Panc1 (cell line): ENCODE measurements around the gene ALG2. TPM values are rescaled to one million over a fixed set of nuclear protein-coding genes. Genes with fewer than 3 reads are reported as not detected.

ENCODE experiments used
- ATAC-seq: fragments of 200-7000 bp; cut with Tn5 transposase; 2 replicates; pipeline ENCODE4 v1.9.1; 2020; ENCODE audit warnings: mild to moderate bottlenecking, moderate library complexity
- BruUV-seq: library from RNA; stranded (reverse); fragments of 400-500 nt; replicated peaks from 2 replicates; lab custom pipeline; 2021; lab: Mats Ljungman, UMichigan
- CTCF ChIA-PET: fragments of 300-600 bp; sonication (Branson Sonifier 250); formaldehyde crosslinking; loops from one replicate; lab custom pipeline; 2022; ENCODE audit warnings: antibody characterized with exemption; lab: Charles Lee
- POLR2A ChIA-PET: fragments of 300-600 bp; sonication (Branson Sonifier 250); formaldehyde crosslinking; loops from one replicate; lab custom pipeline; 2022; ENCODE audit warnings: antibody characterized with exemption; lab: Charles Lee
- DNase-seq: peaks from one replicate; pipeline ENCODE4 v3.0.0-alpha.2; 2010; ENCODE audit warnings: low read depth, low spot score
- H3K27ac ChIP-seq: 2 replicates; pipeline ENCODE4 v1.5.1; 2011; ENCODE audit warnings: mild to moderate bottlenecking, low read length, inconsistent platforms
- H3K27me3 ChIP-seq: fragments of 200-500 bp; sonication (Bioruptor generic); 2 replicates; pipeline ENCODE4 v1.6.0; 2014; ENCODE audit warnings: low read length, inconsistent platforms; ENCODE audit not compliant: control insufficient read depth, insufficient read depth
- H3K36me3 ChIP-seq: fragments of 200-500 bp; sonication (Bioruptor generic); 2 replicates; pipeline ENCODE4 v1.5.1; 2014; ENCODE audit warnings: inconsistent platforms, mild to moderate bottlenecking, low read length, moderate library complexity; ENCODE audit not compliant: control insufficient read depth, insufficient read depth
- H3K4me1 ChIP-seq: 2 replicates; pipeline ENCODE4 v1.5.1; 2011; ENCODE audit warnings: inconsistent platforms, mild to moderate bottlenecking, low read length, moderate library complexity; ENCODE audit not compliant: control insufficient read depth, insufficient read depth
- H3K4me3 ChIP-seq, 2 experiments: 2 replicates each; pipeline ENCODE4 v1.5.1; 2011 to 2012; ENCODE audit warnings: low read depth in 2 of 2, low read length in 2 of 2, mild to moderate bottlenecking in 2 of 2, inconsistent platforms in 1 of 2, moderate library complexity in 1 of 2
- H3K9me3 ChIP-seq: fragments of 200-500 bp; sonication (Bioruptor generic); 2 replicates; pipeline ENCODE4 v1.5.1; 2014; ENCODE audit warnings: low read depth, mild to moderate bottlenecking, inconsistent platforms, low read length, moderate library complexity; ENCODE audit not compliant: control insufficient read depth, insufficient read depth
- CTCF ChIP-seq: fragments of 450-650 bp; IDR thresholded peaks from 2 replicates; pipeline ENCODE4 v1.5.1; 2017; ENCODE audit warnings: mild to moderate bottlenecking
- POLR2AphosphoS5 ChIP-seq: IDR thresholded peaks from 2 replicates; pipeline ENCODE4 v1.6.1; 2012; ENCODE audit warnings: mild to moderate bottlenecking, low read depth, low read length, moderate library complexity
- REST ChIP-seq, 2 experiments: IDR thresholded peaks; 2 replicates each; pipeline ENCODE4 v1.6.1; 2011 to 2012; ENCODE audit warnings: low read depth in 2 of 2, control low read depth in 1 of 2, low read length in 1 of 2, mild to moderate bottlenecking in 1 of 2, moderate library complexity in 1 of 2; ENCODE audit not compliant: insufficient read depth in 1 of 2
- SIN3A ChIP-seq: IDR thresholded peaks from 2 replicates; pipeline ENCODE4 v1.6.1; 2012; ENCODE audit warnings: low read depth, mild to moderate bottlenecking, low read length, moderate library complexity, borderline replicate concordance; ENCODE audit not compliant: insufficient read depth
- TCF7L2 ChIP-seq: IDR thresholded peaks from 2 replicates; pipeline ENCODE4 v1.6.1; 2011; ENCODE audit warnings: mild to moderate bottlenecking, low read depth, low read length, inconsistent platforms
- in situ Hi-C: cut with HindIII; loops from 2 replicates; pipeline ENCODE4 v1.10.0; 2016; ENCODE audit warnings: low sequenced_read_pairs, low pct_unique_long_range_greater_than_20kb
- intact Hi-C: fragments of 100-400 bp; cut with micrococcal nuclease; formaldehyde crosslinking; loops from one replicate; pipeline ENCODE4 v1.10.0; 2022; ENCODE audit not compliant: unreplicated experiment
- total RNA-seq: library from RNA; stranded (reverse); gene quantifications from one replicate; pipeline ENCODE4 v1.2.1, GENCODE V29; 2021; ENCODE audit not compliant: unreplicated experiment

The ALG2 gene
- total RNA-seq, 1 experiment from 2014 or later, result 20.8 TPM

DNA sequence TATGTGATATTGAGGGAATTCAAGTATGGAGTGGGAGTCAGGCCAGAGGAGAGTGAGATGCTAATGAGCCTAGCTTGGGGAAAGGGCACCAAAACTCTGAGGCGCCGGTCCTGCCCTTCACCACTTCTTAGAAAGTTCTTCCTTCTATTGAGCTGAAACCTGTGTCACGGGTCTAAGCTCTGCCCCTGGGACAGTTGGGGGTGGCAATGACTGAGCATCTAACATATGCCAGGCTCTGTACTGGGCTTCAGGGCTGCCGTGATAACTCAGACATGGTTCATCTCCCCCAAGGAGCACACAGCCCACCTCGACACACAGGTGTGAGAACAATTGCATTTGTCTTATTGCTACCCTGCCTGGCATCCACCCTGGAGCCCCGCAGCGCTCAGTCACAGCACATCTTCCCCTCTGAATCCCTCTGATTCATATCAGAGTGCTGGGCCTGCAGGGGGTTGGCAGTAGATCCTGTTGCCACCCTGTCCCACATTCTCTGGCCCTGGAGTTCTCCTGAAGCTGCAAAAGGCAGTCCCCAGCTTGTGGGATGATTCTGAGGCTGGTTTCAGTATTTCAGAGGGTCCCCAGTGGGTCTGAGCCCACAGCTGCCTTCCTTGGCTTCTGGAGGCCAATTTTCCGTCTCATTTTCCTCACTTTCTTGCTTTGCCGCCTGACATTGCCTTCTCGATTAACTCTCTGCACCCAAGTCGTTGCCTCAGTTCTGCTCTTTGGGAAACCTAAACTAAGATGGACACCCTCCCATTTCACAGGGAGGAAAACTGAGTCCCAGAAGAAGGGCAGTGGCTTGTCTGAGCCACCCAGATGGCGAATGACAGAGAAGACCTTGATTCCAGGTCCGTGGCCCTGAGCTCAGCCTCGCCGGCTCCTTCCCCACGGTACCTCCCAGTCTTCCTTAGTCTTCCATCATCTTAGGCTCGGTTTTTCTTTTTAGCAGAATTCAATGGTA, 42.5 kb downstream of the ALG2 start:
- no peak overlapping the region for H3K27ac ChIP-seq
- H3K4me1 ChIP-seq, result no peaks in the 10 kb centered on the region
- no peaks in the 10 kb centered on the region for H3K36me3 ChIP-seq
- DNase-seq, result no peak
- in situ Hi-C loops (no loop called here), intact Hi-C loops (no loop called here)
- H3K27me3 ChIP-seq, result no peaks in the 10 kb centered on the region
- POLR2A ChIA-PET, result no interaction called here
- H3K4me3 ChIP-seq, result no peak overlapping the region
- no peaks in the 10 kb centered on the region for H3K9me3 ChIP-seq
- no peak for ATAC-seq
- no TSS peak for BruUV-seq
- CTCF ChIA-PET, result no interaction called here
- TF ChIP-seq TCF7L2 (no peak), CTCF (no peak), SIN3A (no peak), POLR2AphosphoS5 (no peak), REST (IDR thresholded peaks at IDR 0.05; ENCODE audit: insufficient read depth in 1 of 2, low read depth in 2 of 2, low read length in 1 of 2) (no peak)

DNA sequence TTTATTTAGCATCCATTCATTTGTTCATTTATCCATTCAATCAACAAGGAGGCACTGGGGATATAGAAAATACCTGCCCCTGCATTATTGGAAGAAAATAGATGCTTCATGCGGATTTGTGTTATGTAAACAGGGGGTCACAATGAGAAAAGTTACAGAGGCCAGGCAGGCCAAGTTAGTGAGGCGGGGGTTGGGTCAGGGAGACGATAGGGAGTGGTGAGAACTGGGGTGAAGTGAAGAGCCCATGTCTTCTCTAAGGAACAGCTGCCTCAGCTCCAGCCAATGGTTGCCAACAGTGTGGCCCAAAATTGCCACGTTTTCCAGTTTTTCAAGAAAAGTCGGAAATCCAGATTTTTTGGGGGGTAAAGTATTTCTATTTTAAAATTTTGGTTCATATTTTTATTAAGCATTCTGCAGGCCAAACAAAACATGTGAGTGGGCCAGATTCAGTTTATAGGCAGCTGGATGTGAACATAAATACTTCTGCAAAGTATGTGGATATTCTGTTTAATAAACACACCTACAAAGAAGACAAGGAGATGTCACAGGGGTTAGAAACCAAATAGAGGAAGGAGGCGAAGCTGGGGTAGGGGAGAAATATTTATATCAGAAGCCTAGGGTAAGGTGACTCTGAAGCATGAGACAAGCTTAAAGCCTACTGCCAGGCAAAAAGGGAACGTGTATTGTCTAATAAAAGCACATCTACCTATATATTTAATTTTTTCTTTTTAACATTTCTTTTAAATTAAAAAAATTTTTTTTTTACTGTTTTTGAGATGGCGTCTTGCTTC, 44.0 kb downstream of the ALG2 start:
- POLR2A ChIA-PET, result no interaction called here
- Histone ChIP-seq H3K9me3 (no peaks in the 10 kb centered on the region), H3K36me3 (no peaks in the 10 kb centered on the region), H3K4me3 (no peak overlapping the region), H3K4me1 (no peaks in the 10 kb centered on the region), H3K27me3 (no peaks in the 10 kb centered on the region), H3K27ac (no peak overlapping the region)
- no peak for ATAC-seq
- no peak for TF ChIP-seq CTCF
- TF ChIP-seq POLR2AphosphoS5, result no peak
- TF ChIP-seq REST (IDR thresholded peaks at IDR 0.05; ENCODE audit: insufficient read depth in 1 of 2, low read depth in 2 of 2, low read length in 1 of 2), result no peak
- TF ChIP-seq SIN3A, result no peak
- no peak for TF ChIP-seq TCF7L2
- intact Hi-C loops (no loop called here), in situ Hi-C loops (no loop called here)
- DNase-seq, result no peak
- BruUV-seq, result no TSS peak
- CTCF ChIA-PET, result no interaction called here
